Spinal cord (tissue), 10 donors: ENCODE results near the gene NOTCH4. TPM values are rescaled to one million over a fixed set of nuclear protein-coding genes. Genes with fewer than 3 reads are reported as not detected.
"Not testable (repeated sequence)": the region's sequence is repeated elsewhere in the genome, so short reads cannot be mapped to it uniquely, and the experiment has no call there.

Experiments
- DNase-seq, 6 donors: peaks; one replicate each; pipeline versions ENCODE4 v3.0.0 to v3.0.0-alpha.2; 2013 to 2015; ENCODE audit warnings: low spot score in 6 of 6, low read depth in 4 of 6
- H3K27ac ChIP-seq: one replicate; pipeline ENCODE4 v1.5.1; 2013; ENCODE audit warnings: low read depth, low read length, control low read depth
- H3K27me3 ChIP-seq: one replicate; pipeline ENCODE4 v1.6.1; 2013; ENCODE audit warnings: low read length; ENCODE audit not compliant: control insufficient read depth, insufficient read depth
- H3K36me3 ChIP-seq: one replicate; pipeline ENCODE4 v1.6.1; 2013; ENCODE audit warnings: low read length; ENCODE audit not compliant: control insufficient read depth, insufficient read depth
- H3K4me1 ChIP-seq: one replicate; pipeline ENCODE4 v1.6.1; 2013; ENCODE audit warnings: low read length; ENCODE audit not compliant: control insufficient read depth, insufficient read depth
- H3K4me3 ChIP-seq: one replicate; pipeline ENCODE4 v1.5.1; 2013; ENCODE audit warnings: low read depth, low read length, control low read depth
- H3K9me3 ChIP-seq: one replicate; pipeline ENCODE4 v1.6.1; 2013; ENCODE audit warnings: low read length; ENCODE audit not compliant: control insufficient read depth, insufficient read depth
- WGBS: methylation state at CpG from one replicate; pipeline ENCODE4 v1.1.5; 2013; ENCODE audit warnings: missing lambda C conversion rate; ENCODE audit not compliant: insufficient coverage; 5-methylcytosine and 5-hydroxymethylcytosine counted together
- polyA plus RNA-seq, 2 donors: library from polyadenylated mRNA; unstranded; fragments of 120-200 nt; gene quantifications; one replicate each; pipeline ENCODE4 v1.2.1, GENCODE V29; 2013; ENCODE audit not compliant: insufficient read length in 2 of 2
- total RNA-seq, 2 donors: library from RNA; depleted of rRNA in 1 of 2; stranded (reverse); fragments of 120-200 nt in 1 of 2; fragments of >200 nt in 1 of 2; gene quantifications; one replicate each; pipeline versions ENCODE4 v1.2.3 to v1.2.4, GENCODE V29; 2013 to 2014
- donor health status: healthy.

NOTCH4 gene
- total and polyA plus RNA-seq, 4 donors: 8.5 to 31.2 (median 18.1) TPM

- no peaks in the 10 kb centered on the region for H3K4me1 ChIP-seq
- 95% methylated on average over 8 of the region's 8 CpGs for WGBS
- no peaks in the 10 kb centered on the region for H3K27me3 ChIP-seq
- no peaks in the 10 kb centered on the region for H3K36me3 ChIP-seq
- H3K4me3 ChIP-seq: no peak overlapping the region
- no peak for DNase-seq
- no peak overlapping the region for H3K27ac ChIP-seq
- H3K9me3 ChIP-seq: no peaks in the 10 kb centered on the region
Observed at GRCh38 chr6:32222333-32223230, 1.3 kb downstream of the NOTCH4 start.

GRCh38 chr6:32220021-32220420, 3.8 kb downstream of the NOTCH4 start:
- Histone ChIP-seq H3K36me3 (no peaks in the 10 kb centered on the region), H3K27ac (no peak overlapping the region), H3K27me3 (no peaks in the 10 kb centered on the region), H3K4me3 (no peak overlapping the region), H3K4me1 (no peaks in the 10 kb centered on the region), H3K9me3 (no peaks in the 10 kb centered on the region)
- no peak for DNase-seq
- WGBS: 77% methylated on average over 3 of the region's 4 CpGs

- H3K27me3 ChIP-seq: no peaks in the 10 kb centered on the region
- 76% methylated on average over 7 of the region's 7 CpGs for WGBS
Observed at GRCh38 chr6:32218167-32218566, 5.7 kb downstream of the NOTCH4 start.

DNA sequence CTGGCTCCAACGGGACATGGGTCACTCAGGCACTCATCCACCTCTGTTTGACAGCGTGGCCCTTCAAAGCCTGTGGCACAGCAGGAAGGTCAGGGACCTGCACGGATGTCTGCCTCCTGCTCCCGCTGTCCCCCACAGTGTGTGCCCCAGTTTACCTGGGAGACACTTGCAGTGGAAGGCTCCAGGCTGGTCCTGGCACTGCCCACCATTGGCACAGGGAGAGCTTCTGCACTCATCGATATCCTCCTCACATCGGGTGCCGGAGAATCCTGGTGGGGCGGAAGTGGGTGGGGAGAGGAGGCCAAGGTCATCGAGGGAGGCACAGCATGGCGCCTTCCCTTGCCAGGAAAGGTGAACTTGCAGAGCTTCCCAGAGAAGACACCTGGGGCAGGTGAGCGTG, 6.9 kb downstream of the NOTCH4 start:
- Histone ChIP-seq H3K4me1 (no peaks in the 10 kb centered on the region), H3K27me3 (no peaks in the 10 kb centered on the region), H3K4me3 (no peak overlapping the region), H3K36me3 (no peaks in the 10 kb centered on the region), H3K9me3 (no peaks in the 10 kb centered on the region), H3K27ac (no peak overlapping the region)
- WGBS: 96% methylated on average over 10 of the region's 11 CpGs
- no peak for DNase-seq

More at GRCh38 chr6:32218167-32218566, 5.7 kb downstream of the NOTCH4 start:
- H3K9me3 ChIP-seq: no peaks in the 10 kb centered on the region
- no peak overlapping the region for H3K27ac ChIP-seq
- H3K4me3 ChIP-seq: no peak overlapping the region
- DNase-seq: no peak
- no peaks in the 10 kb centered on the region for H3K36me3 ChIP-seq
- H3K4me1 ChIP-seq: no peaks in the 10 kb centered on the region

DNA sequence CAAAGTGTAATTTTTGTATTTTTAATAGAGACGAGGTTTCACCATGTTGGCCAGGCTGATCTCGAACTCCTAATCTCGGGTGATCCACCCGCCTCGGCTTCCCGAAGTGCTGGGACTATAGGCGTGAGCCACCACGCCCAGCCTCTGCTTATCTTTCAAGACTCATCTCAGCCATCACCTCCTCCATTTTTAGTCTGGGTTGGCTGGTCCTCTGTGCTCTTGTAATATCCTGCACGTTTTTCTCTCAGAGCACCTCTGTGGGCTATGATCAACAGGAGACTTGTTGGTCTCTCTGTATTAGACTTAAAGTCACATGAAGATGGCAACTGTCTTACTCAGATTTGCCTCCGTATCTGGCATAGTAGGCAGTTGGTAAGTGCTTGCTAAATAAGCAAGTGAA, 7.6 kb downstream of the NOTCH4 start:
- WGBS: 80% methylated on average over 1 of the region's 10 CpGs
- Histone ChIP-seq H3K36me3 (no peaks in the 10 kb centered on the region), H3K4me3 (no peak overlapping the region), H3K9me3 (no peaks in the 10 kb centered on the region), H3K27me3 (no peaks in the 10 kb centered on the region), H3K27ac (no peak overlapping the region), H3K4me1 (no peaks in the 10 kb centered on the region)
- no peak for DNase-seq

- Histone ChIP-seq H3K27me3 (no peaks in the 10 kb centered on the region), H3K4me3 (no peak overlapping the region), H3K9me3 (no peaks in the 10 kb centered on the region), H3K27ac (no peak overlapping the region), H3K36me3 (no peaks in the 10 kb centered on the region), H3K4me1 (no peaks in the 10 kb centered on the region)
- WGBS: no CpG with 5 or more reads among the region's 4 CpGs
- no peak for DNase-seq
Observed at GRCh38 chr6:32215617-32216016, 8.2 kb downstream of the NOTCH4 start.

DNA sequence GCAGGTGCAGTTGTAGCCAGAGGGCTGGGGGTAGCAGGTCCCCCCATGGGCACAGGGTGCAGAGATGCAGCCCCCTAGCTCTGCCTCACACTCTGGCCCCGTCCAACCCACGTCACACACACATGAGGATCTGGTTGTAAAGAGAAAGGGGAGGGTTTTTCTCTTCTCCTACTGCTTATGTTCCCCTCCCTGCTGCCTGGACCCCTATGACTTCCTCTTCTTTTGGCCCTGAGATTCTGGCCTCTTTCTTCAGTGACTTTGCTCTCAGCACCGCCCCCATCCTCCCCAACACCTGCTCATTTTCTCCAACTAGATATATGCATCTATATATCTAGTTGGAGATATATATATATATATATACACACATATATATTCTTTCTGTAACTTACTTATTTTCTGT, 9.7 kb downstream of the NOTCH4 start:
- no CpG with 5 or more reads among the region's 3 CpGs for WGBS
- no peak for DNase-seq
- H3K9me3 ChIP-seq: no peaks in the 10 kb centered on the region
- H3K27me3 ChIP-seq: no peaks in the 10 kb centered on the region
- no peak overlapping the region for H3K27ac ChIP-seq
- no peak overlapping the region for H3K4me3 ChIP-seq
- no peaks in the 10 kb centered on the region for H3K4me1 ChIP-seq
- H3K36me3 ChIP-seq: no peaks in the 10 kb centered on the region

- 92% methylated on average over 2 of the region's 6 CpGs for WGBS
- Histone ChIP-seq H3K9me3 (no peaks in the 10 kb centered on the region), H3K36me3 (no peaks in the 10 kb centered on the region), H3K27ac (no peak overlapping the region), H3K27me3 (no peaks in the 10 kb centered on the region), H3K4me3 (no peak overlapping the region), H3K4me1 (no peaks in the 10 kb centered on the region)
- no peak for DNase-seq
Observed at GRCh38 chr6:32213649-32214048, 10.2 kb downstream of the NOTCH4 start.

- Histone ChIP-seq H3K27me3 (no peaks in the 10 kb centered on the region), H3K27ac (no peak overlapping the region), H3K4me3 (no peak overlapping the region), H3K36me3 (no peaks in the 10 kb centered on the region), H3K9me3 (no peaks in the 10 kb centered on the region), H3K4me1 (no peaks in the 10 kb centered on the region)
- DNase-seq: no peak
- 85% methylated on average over 10 of the region's 12 CpGs for WGBS
Observed at GRCh38 chr6:32212076-32212760, 11.6 kb downstream of the NOTCH4 start.

DNA sequence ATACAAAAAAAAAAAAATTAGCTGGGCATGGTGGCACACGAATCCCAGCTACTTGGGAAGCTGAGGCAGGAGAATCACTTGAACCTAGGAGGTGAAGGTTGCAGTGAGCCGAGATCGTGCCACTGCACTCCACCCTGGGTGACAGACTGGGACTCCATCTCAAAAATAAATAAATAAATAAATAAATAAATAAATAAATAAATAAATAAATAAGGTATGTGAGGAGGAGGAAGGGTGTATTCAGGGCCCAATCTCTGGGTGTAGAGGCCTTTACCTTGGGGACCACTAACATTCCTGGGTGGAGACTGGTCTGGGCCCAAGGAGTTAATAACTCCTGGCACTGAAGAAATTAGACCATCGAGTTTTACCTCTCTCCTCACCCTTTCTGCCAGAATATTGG, 12.4 kb downstream of the NOTCH4 start:
- not testable (repeated sequence) for H3K27me3 ChIP-seq, DNase-seq, H3K27ac ChIP-seq, H3K36me3 ChIP-seq, H3K4me1 ChIP-seq, H3K9me3 ChIP-seq, H3K4me3 ChIP-seq
- WGBS: 57% methylated on average over 1 of the region's 4 CpGs
